HL-60 (cell line): ENCODE measurements around the gene ANXA11.

Experiments
- CTCF ChIP-seq: IDR thresholded peaks from one replicate; pipeline ENCODE4 v1.5.1; 2011; ENCODE audit warnings: low read length, control low read depth, inconsistent platforms; ENCODE audit not compliant: insufficient read depth
- GABPA ChIP-seq: IDR thresholded peaks from 2 replicates; pipeline ENCODE4 v1.6.1; 2012; ENCODE audit warnings: low read depth
- REST ChIP-seq: IDR thresholded peaks from 2 replicates; pipeline ENCODE4 v1.6.1; 2012; ENCODE audit warnings: low read depth; ENCODE audit not compliant: insufficient replicate concordance
- SPI1 ChIP-seq: IDR thresholded peaks from 2 replicates; pipeline ENCODE4 v1.6.1; 2012; ENCODE audit warnings: low read depth, mild to moderate bottlenecking, borderline replicate concordance

GRCh38 chr10:80126876-80127275, 78.5 kb downstream of the ANXA11 start:
- TF ChIP-seq REST (no peak), CTCF (no peak), GABPA (no peak), SPI1 (no peak)
